ENCODE measurements around the gene PRRG4.

GRCh38 chr11:32895471-32895870 lies 65.7 kb downstream of the PRRG4 start:
- TF ChIP-seq CTCF (conservative IDR thresholded peaks at IDR 0.05 in 1 of 2, IDR thresholded peaks at IDR 0.05 in 1 of 2; ENCODE audit: low read depth in 1 of 2, low read length in 2 of 2) (no peak), EZH2 (IDR thresholded peaks at IDR 0.05; ENCODE audit: low read length, missing control alignments) (no peak)

Measured in fibroblast of lung (primary cell).